Ascending aorta (tissue), 2 donors: ENCODE results near the gene RFX2. TPM values are rescaled to one million over a fixed set of nuclear protein-coding genes. Genes with fewer than 3 reads are reported as not detected.

Experiments
- DNase-seq, 2 donors: peaks; one replicate each; pipeline ENCODE4 v3.0.0-alpha.2; 2019; ENCODE audit warnings: low spot score in 2 of 2
- H3K27ac ChIP-seq, 2 donors: fragments of 200-600 bp; sonication (generic); one replicate each; pipeline ENCODE4 v1.5.1; 2016 to 2017; ENCODE audit warnings: mild to moderate bottlenecking in 1 of 2
- H3K27me3 ChIP-seq: fragments of 200-600 bp; sonication (generic); one replicate; pipeline ENCODE4 v1.5.1; 2017
- H3K36me3 ChIP-seq, 2 donors: fragments of 200-600 bp; sonication (generic); one replicate each; pipeline ENCODE4 v1.5.1; 2016
- H3K4me1 ChIP-seq, 2 donors: fragments of 200-600 bp; sonication (generic); one replicate each; pipeline ENCODE4 v1.5.1; 2016 to 2017; ENCODE audit warnings: mild to moderate bottlenecking in 1 of 2
- H3K4me3 ChIP-seq, 2 donors: fragments of 200-600 bp; sonication (generic); one replicate each; pipeline ENCODE4 v1.5.1; 2016 to 2017; ENCODE audit warnings: mild to moderate bottlenecking in 1 of 2
- H3K9me3 ChIP-seq, 2 donors: fragments of 200-600 bp; sonication (generic); one replicate each; pipeline ENCODE4 v1.5.1; 2016
- intact Hi-C: fragments of 100-400 bp; cut with DNase I; formaldehyde crosslinking; loops from one replicate; pipeline ENCODE4 v1.15.1; 2023
- total RNA-seq: library from RNA; depleted of rRNA; stranded (reverse); fragments of >200 nt; gene quantifications from one replicate; pipeline ENCODE4 v1.1.0, GENCODE V29; 2016
- TF ChIP-seq, protein P1 (sequence below), 3 experiments: fragments of 200-600 bp in 2 of 3; fragments of 450-650 bp in 1 of 3; sonication (generic) in 2 of 3; IDR thresholded peaks; one replicate each; pipeline ENCODE4 v1.5.1; 2016 to 2019; ENCODE audit warnings: antibody characterized with exemption in 3 of 3, mild to moderate bottlenecking in 1 of 3, moderate library complexity in 1 of 3

Gene RFX2
- total RNA-seq, 1 donor from 2014 or later: 107 TPM

DNA sequence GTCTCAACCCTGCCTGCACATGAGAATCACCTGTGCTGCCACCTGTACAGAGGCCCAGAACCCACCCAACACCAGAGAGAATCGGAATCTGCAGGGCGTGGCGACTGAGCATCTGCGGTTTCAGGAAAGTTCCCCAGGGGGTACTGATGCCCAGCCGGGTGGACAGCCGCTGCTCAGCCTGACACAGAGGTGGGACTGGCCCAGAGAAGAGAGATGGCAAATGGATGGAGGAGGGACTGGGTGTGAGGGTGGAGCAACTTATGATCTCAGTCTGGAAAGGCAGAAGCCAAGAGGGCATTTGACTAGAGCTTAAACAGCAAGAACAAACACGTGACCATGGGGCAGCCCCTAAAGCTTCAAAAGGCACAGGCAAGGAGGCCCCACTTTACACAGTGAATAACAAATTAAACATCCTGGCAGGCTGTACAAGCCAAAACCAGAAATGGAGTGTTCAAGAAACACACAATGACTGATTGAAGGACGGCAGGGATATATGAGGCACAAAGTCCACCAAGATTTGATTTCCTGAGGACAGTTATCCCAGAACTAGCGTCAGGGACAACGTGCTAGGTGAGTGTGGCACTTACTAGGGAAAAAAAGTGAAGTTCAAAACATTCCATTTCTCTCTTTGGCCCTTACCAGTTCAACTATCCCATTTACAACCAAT lies 135.4 kb downstream of the RFX2 start:
- Histone ChIP-seq H3K27me3 (no peaks in the 10 kb centered on the region), H3K27ac (no peak overlapping the region), H3K4me3 (no peak overlapping the region), H3K4me1 (peaks cover 18 to 32% of the 10 kb centered on the region in 2 donors), H3K9me3 (no peaks in the 10 kb centered on the region), H3K36me3 (peaks cover 0 to 8% of the 10 kb centered on the region in 2 donors)
- intact Hi-C loops: loop anchor here (5.0 kb wide), 1 partner anchor 137 kb away; the partner anchor contains the start of gene RFX2
- TF ChIP-seq, protein P1, sequence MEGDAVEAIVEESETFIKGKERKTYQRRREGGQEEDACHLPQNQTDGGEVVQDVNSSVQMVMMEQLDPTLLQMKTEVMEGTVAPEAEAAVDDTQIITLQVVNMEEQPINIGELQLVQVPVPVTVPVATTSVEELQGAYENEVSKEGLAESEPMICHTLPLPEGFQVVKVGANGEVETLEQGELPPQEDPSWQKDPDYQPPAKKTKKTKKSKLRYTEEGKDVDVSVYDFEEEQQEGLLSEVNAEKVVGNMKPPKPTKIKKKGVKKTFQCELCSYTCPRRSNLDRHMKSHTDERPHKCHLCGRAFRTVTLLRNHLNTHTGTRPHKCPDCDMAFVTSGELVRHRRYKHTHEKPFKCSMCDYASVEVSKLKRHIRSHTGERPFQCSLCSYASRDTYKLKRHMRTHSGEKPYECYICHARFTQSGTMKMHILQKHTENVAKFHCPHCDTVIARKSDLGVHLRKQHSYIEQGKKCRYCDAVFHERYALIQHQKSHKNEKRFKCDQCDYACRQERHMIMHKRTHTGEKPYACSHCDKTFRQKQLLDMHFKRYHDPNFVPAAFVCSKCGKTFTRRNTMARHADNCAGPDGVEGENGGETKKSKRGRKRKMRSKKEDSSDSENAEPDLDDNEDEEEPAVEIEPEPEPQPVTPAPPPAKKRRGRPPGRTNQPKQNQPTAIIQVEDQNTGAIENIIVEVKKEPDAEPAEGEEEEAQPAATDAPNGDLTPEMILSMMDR (IDR thresholded peaks at IDR 0.05): no peak
- no peak for DNase-seq

GRCh38 chr19:5973867-5974635 lies 136.2 kb downstream of the RFX2 start:
- no peak overlapping the region for H3K27ac ChIP-seq
- no peak for DNase-seq
- H3K4me1 ChIP-seq: peaks cover 17 to 30% of the 10 kb centered on the region in 2 donors
- TF ChIP-seq, protein P1 (IDR thresholded peaks at IDR 0.05): no peak
- H3K36me3 ChIP-seq: peaks cover 0 to 8% of the 10 kb centered on the region in 2 donors
- intact Hi-C loops: no loop called here
- H3K4me3 ChIP-seq: no peak overlapping the region
- H3K9me3 ChIP-seq: no peaks in the 10 kb centered on the region
- H3K27me3 ChIP-seq: no peaks in the 10 kb centered on the region

DNA sequence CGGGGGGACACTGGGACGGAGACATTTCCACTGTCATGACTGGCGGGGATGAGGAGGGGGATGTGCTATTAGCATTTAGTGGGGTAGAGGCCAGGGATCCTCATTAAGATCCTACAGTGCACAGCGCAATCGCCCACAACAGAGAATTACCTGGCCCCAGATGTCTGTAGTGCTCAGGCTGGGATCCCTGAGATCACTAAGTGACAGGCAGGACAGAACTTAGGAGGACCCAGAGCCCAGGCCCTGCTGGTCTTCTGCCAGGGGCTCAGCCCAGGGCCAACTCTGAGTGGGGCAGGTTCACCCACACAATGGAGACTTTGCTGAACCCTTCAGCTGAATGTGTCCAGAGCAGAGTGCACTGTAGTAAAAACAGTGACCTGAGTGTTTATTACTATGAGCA lies 136.9 kb downstream of the RFX2 start:
- TF ChIP-seq, protein P1 (IDR thresholded peaks at IDR 0.05): no peak
- H3K36me3 ChIP-seq: peaks cover 0 to 8% of the 10 kb centered on the region in 2 donors
- intact Hi-C loops: no loop called here
- no peak overlapping the region for H3K4me3 ChIP-seq
- no peak for DNase-seq
- no peaks in the 10 kb centered on the region for H3K27me3 ChIP-seq
- no peak overlapping the region for H3K27ac ChIP-seq
- peaks cover 10 to 23% of the 10 kb centered on the region in 2 donors for H3K4me1 ChIP-seq
- H3K9me3 ChIP-seq: no peaks in the 10 kb centered on the region

DNA sequence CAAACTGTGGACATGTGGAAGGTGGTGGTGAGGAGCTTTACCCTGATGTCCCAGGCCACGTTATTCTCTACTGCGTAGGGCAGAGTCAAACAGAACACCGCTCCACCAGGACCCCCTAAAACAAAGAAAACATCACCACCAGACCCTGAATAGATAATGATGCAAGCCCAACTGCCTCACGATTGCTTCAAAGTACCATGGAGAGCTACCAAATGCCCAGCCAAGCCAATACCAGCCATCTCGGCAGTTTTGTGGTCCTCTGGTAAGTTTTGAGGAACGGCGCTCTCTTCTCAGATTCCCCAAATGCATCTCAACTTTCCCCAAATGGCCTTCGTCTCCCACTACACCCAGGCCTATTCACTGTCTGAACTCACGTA lies 138.0 kb downstream of the RFX2 start:
- Histone ChIP-seq H3K4me3 (no peak overlapping the region), H3K27me3 (no peaks in the 10 kb centered on the region), H3K27ac (no peak overlapping the region), H3K36me3 (peaks cover 0 to 8% of the 10 kb centered on the region in 2 donors), H3K9me3 (no peaks in the 10 kb centered on the region), H3K4me1 (peaks cover 9 to 25% of the 10 kb centered on the region in 2 donors)
- intact Hi-C loops: no loop called here
- DNase-seq: no peak
- TF ChIP-seq, protein P1 (IDR thresholded peaks at IDR 0.05): no peak

DNA sequence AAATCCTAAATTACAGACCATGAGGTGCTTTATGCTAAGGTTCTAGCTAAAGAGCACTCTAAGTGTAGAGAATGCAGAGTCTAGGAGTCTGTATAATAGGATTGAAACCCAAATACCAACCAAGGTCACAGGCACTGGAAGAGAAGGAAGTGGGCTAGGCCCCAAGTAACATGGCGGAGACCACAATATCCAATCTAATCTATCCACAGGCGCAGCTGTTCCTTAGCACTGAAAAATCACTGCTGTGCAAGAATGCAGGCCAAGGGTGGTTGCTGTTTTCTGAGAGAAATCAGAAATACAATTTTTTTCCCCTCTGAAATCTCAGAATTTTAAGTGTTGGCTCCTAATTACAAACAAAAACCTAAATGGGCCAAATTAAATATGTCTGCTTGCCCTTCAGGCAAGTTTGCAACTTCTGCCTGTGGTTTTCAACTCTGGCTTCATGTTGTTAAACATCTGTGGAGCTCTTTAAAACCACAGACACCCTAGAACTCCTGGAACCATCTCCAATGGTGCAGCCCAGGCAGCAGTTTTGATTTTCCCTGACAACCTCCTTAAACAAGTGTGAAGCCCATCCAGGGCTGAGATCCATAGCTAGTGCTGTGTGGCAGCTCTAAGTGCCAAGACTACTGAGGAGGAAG lies 138.5 kb downstream of the RFX2 start:
- DNase-seq: no peak
- Histone ChIP-seq H3K27ac (no peak overlapping the region), H3K9me3 (no peaks in the 10 kb centered on the region), H3K27me3 (no peaks in the 10 kb centered on the region), H3K4me3 (no peak overlapping the region), H3K4me1 (peaks cover 6 to 20% of the 10 kb centered on the region in 2 donors), H3K36me3 (peaks cover 0 to 8% of the 10 kb centered on the region in 2 donors)
- intact Hi-C loops: no loop called here
- TF ChIP-seq, protein P1 (IDR thresholded peaks at IDR 0.05): no peak
